Activated CD4-positive, alpha-beta T cell treated with anti-CD3 and anti-CD28 coated beads, Interleukin-2, amount 50 U/mL, for 48 hours (primary cell): ENCODE measurements around the gene ATP8A1.

Experiments
- DNase-seq, 2 experiments: peaks; one replicate each; pipeline ENCODE4 v3.0.0-alpha.2; 2020

The ATP8A1 gene

GRCh38 chr4:42359711-42360110, 297.2 kb downstream of the ATP8A1 start:
- no peak for DNase-seq
